IPS-20b (cell line): ENCODE measurements around the gene HECTD4.

Experiments used
- H3K27ac ChIP-seq: one replicate; pipeline ENCODE4 v1.5.1; 2013; ENCODE audit warnings: low read length
- H3K27me3 ChIP-seq: 2 replicates; pipeline ENCODE4 v1.6.1; 2013; ENCODE audit warnings: mild to moderate bottlenecking, low read length, inconsistent platforms; ENCODE audit not compliant: insufficient read depth
- H3K36me3 ChIP-seq: 2 replicates; pipeline ENCODE4 v1.6.1; 2013; ENCODE audit warnings: low read depth, mild to moderate bottlenecking, inconsistent platforms, low read length, moderate library complexity; ENCODE audit not compliant: insufficient read depth
- H3K4me1 ChIP-seq: 2 replicates; pipeline ENCODE4 v1.6.1; 2013; ENCODE audit warnings: mild to moderate bottlenecking, control low read depth, inconsistent platforms, low read length, moderate library complexity; ENCODE audit not compliant: insufficient read depth
- H3K4me3 ChIP-seq: 2 replicates; pipeline ENCODE4 v1.5.1; 2013; ENCODE audit warnings: mild to moderate bottlenecking, low read length, inconsistent platforms
- H3K9ac ChIP-seq: 2 replicates; pipeline ENCODE4 v1.6.1; 2013; ENCODE audit warnings: low read depth, mild to moderate bottlenecking, inconsistent platforms, low read length, moderate library complexity
- H3K9me3 ChIP-seq: 2 replicates; pipeline ENCODE4 v1.6.1; 2013; ENCODE audit warnings: mild to moderate bottlenecking, low read depth, low read length, inconsistent platforms; ENCODE audit not compliant: insufficient read depth

The HECTD4 gene

GRCh38 chr12:112191840-112192321 lies 190.3 kb downstream of the HECTD4 start:
- Histone ChIP-seq H3K9me3 (no peaks in the 10 kb centered on the region), H3K4me1 (no peaks in the 10 kb centered on the region), H3K4me3 (no peak overlapping the region), H3K27ac (no peak overlapping the region), H3K36me3 (peaks cover 49% of the 10 kb centered on the region), H3K9ac (no peak overlapping the region), H3K27me3 (no peaks in the 10 kb centered on the region)

GRCh38 chr12:112191201-112191600 lies 191.0 kb downstream of the HECTD4 start:
- Histone ChIP-seq H3K9ac (no peak overlapping the region), H3K27me3 (no peaks in the 10 kb centered on the region), H3K4me3 (no peak overlapping the region), H3K4me1 (no peaks in the 10 kb centered on the region), H3K36me3 (peaks cover 49% of the 10 kb centered on the region), H3K27ac (no peak overlapping the region), H3K9me3 (no peaks in the 10 kb centered on the region)

- Histone ChIP-seq H3K4me3 (no peak overlapping the region), H3K4me1 (no peaks in the 10 kb centered on the region), H3K9me3 (no peaks in the 10 kb centered on the region), H3K36me3 (peaks cover 49% of the 10 kb centered on the region), H3K27ac (no peak overlapping the region), H3K27me3 (no peaks in the 10 kb centered on the region), H3K9ac (no peak overlapping the region)
Measured at GRCh38 chr12:112190231-112191025, 191.8 kb downstream of the HECTD4 start.

DNA sequence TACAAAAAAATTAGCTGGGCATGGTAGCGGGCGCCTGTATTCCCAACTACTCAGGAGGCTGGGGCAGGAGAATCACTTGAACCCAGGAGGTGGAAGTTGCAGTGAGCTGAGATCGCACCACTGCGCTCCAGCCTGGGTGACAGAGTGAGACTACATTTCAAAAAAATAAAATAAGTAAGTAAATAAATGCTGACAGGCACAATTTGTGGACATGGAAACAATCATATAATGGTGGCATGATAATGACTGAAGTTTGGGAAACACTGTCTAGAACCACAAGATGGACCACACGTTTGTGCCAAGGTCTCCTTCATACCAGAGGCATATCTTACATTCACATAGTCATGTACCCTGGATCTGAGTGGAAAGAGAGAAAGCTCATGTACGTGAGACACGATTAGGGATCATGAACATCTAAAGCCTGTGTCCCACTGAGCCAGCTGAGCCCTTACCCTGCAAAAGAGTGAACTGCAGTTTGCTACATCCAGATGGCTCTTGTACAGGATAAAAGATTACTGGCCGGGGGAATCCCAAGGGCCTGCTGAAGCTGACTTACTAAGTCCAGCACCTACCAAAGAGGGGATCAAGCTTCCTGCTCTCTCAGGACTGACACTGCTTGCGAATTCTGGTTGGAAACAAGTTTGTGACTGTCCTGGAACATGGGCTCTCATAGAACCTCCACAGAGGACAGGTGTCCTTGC lies 194.0 kb downstream of the HECTD4 start:
- Histone ChIP-seq H3K4me1 (peaks cover 5% of the 10 kb centered on the region; the same call in 1 of the 2 replicates), H3K27ac (no peak overlapping the region), H3K4me3 (no peak overlapping the region), H3K9me3 (no peaks in the 10 kb centered on the region), H3K9ac (no peak overlapping the region), H3K36me3 (peaks cover 42% of the 10 kb centered on the region), H3K27me3 (no peaks in the 10 kb centered on the region)

- no peak overlapping the region for H3K27ac ChIP-seq
- no peak overlapping the region for H3K9ac ChIP-seq
- H3K36me3 ChIP-seq, result peaks cover 18% of the 10 kb centered on the region
- peaks cover 13% of the 10 kb centered on the region; the same call in 1 of the 2 replicates for H3K4me1 ChIP-seq
- no peaks in the 10 kb centered on the region for H3K9me3 ChIP-seq
- no peak overlapping the region for H3K4me3 ChIP-seq
- H3K27me3 ChIP-seq, result no peaks in the 10 kb centered on the region
Measured at GRCh38 chr12:112185093-112185923, 196.9 kb downstream of the HECTD4 start.

DNA sequence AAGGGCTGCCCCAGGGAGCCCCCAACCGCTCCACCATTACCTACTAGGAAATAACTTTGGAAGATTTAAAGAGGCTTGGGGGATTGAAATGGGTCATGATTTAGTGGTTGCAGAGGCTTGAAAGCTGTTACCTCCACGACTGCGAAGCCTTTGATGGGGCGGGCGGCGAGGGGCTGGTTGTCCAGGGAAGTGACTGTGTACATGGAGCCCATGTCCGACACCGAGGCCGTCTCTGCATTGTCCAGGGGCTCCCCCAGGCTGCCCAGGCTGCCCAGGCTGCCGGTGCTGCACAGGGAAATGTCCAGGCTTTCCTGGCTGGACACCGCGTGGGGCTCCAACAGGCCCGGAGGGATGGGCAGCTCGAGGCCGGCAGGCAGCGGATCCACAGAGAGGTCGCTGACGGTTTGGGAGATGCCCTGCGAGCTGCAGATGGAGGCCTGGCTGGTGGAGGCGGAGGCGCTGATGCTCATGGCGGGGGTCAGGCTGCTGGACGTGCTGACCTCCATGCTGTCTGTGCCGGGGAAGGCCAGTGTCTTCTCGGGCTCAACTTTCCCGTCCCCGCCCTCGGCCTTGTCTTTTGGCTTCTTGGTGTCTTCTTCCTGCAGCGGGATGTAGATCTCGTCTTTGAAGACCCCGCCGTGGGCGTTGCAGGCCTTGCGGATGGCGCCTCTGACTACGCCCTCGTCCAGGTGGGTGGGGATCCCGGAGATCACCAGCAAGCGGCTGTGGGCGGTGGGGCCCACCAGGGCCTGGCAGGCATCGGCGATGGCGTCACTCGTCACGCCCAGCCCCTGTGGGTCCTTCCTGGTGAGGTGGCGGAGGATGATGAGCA lies 198.0 kb downstream of the HECTD4 start:
- Histone ChIP-seq H3K36me3 (peaks cover 15% of the 10 kb centered on the region), H3K27ac (peak overlapping the region; percentile 56), H3K4me3 (no peak overlapping the region), H3K9me3 (no peaks in the 10 kb centered on the region), H3K27me3 (no peaks in the 10 kb centered on the region), H3K9ac (no peak overlapping the region), H3K4me1 (peaks cover 13% of the 10 kb centered on the region; the same call in 1 of the 2 replicates)

DNA sequence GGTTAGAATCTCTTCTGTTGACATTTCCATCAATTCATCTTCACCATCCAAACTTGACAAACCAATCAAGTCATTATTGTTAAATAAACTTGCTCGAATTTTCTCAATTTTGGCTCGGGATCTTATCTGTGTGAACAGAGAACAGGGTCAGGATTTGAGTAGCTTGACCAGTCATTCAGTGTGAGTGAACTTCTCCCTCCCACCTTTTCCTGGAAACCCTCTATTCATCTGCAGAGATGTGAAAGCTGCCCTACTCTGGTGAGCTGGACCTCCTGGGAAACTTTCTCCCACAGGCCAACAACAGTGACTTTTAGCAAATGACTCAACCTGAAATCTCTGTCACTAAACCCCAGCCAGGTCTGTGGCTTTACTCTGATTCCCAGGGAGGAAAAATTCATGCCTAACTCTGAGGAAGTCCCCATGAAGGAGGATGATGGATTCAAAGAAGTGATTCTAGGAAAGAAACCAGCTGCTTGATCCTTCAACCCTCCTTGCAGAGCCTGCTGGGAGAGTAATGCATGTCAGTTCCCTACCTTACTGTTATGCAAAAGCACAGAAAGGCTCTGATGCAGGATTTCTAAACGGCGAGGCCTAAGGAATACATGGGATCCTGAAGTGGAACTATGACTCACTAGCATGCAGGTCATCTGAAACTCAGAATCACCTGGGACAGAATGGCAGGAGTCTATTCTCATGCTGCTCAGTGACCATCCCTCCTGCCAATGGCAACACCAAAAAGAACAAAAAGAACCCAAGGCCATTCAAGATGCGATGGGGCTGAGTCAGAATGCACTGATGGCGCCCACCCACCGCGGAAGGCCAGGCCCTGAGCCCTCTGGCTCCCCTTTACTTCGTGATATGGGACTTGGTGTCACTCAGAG lies 198.8 kb downstream of the HECTD4 start:
- Histone ChIP-seq H3K27ac (peak overlapping the region; percentile 56), H3K9me3 (no peaks in the 10 kb centered on the region)

DNA sequence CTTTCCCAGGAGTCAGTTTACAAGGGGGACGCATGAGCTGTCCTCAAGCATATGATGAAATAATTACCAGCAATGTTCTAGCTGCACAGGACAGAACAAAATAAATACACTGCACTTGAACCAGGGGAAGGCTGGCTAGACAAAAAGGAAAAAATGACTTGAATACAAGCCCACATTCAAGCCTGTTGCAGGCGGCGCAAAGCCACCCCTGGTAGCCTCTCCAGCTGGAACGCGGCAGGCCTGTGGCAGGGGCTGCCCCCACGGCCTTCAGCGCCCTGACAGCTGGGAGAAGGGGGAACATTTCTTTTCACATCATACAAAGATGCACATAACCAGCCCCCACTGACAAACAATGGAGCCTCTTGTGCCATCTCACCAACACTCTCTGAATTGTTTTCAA lies 199.7 kb downstream of the HECTD4 start:
- H3K4me1 ChIP-seq, result peaks cover 13% of the 10 kb centered on the region; the same call in 1 of the 2 replicates
- H3K27me3 ChIP-seq, result no peaks in the 10 kb centered on the region
- no peak overlapping the region for H3K9ac ChIP-seq
- no peak overlapping the region for H3K4me3 ChIP-seq
- no peak overlapping the region for H3K27ac ChIP-seq
- peaks cover 32% of the 10 kb centered on the region for H3K36me3 ChIP-seq
- no peaks in the 10 kb centered on the region for H3K9me3 ChIP-seq

More for the DNA sequence above, 198.8 kb downstream of the HECTD4 start:
- H3K36me3 ChIP-seq, result peaks cover 24% of the 10 kb centered on the region
- no peak overlapping the region; the same call in 1 of the 2 replicates for H3K9ac ChIP-seq
- peaks cover 13% of the 10 kb centered on the region; the same call in 1 of the 2 replicates for H3K4me1 ChIP-seq
- H3K27me3 ChIP-seq, result no peaks in the 10 kb centered on the region
- no peak overlapping the region for H3K4me3 ChIP-seq

- H3K4me1 ChIP-seq, result peaks cover 13% of the 10 kb centered on the region; the same call in 1 of the 2 replicates
- H3K9ac ChIP-seq, result no peak overlapping the region
- H3K36me3 ChIP-seq, result peaks cover 40% of the 10 kb centered on the region
- no peak overlapping the region for H3K4me3 ChIP-seq
- H3K9me3 ChIP-seq, result no peaks in the 10 kb centered on the region
- no peaks in the 10 kb centered on the region for H3K27me3 ChIP-seq
- H3K27ac ChIP-seq, result no peak overlapping the region
Measured at GRCh38 chr12:112180422-112180821, 201.8 kb downstream of the HECTD4 start.

GRCh38 chr12:112179916-112180315 lies 202.3 kb downstream of the HECTD4 start:
- peaks cover 13% of the 10 kb centered on the region; the same call in 1 of the 2 replicates for H3K4me1 ChIP-seq
- no peaks in the 10 kb centered on the region for H3K27me3 ChIP-seq
- no peak overlapping the region for H3K4me3 ChIP-seq
- H3K9ac ChIP-seq, result no peak overlapping the region
- no peak overlapping the region for H3K27ac ChIP-seq
- no peaks in the 10 kb centered on the region for H3K9me3 ChIP-seq
- H3K36me3 ChIP-seq, result peaks cover 44% of the 10 kb centered on the region
